ENCODE measurements around the gene GPATCH1. TPM values are rescaled to one million over a fixed set of nuclear protein-coding genes. Genes with fewer than 3 reads are reported as not detected.
"Not testable (repeated sequence)": the region's sequence is repeated elsewhere in the genome, so short reads cannot be mapped to it uniquely, and the experiment has no call there.

The GPATCH1 gene
- total RNA-seq, 1 donor from 2014 or later: 15.6 TPM

GRCh38 chr19:33039108-33039599 lies 41.8 kb upstream of the GPATCH1 start:
- H3K27ac Mint-ChIP-seq: peak overlapping the region; percentile 94
- DNase-seq (ENCODE audit: low spot score, unreplicated experiment): no peak
- no peak overlapping the region for H3K4me3 Mint-ChIP-seq (ENCODE audit: low read depth)
- peaks cover 27% of the 10 kb centered on the region for H3K4me1 Mint-ChIP-seq (ENCODE audit: low read depth)
- TF ChIP-seq CTCF (IDR thresholded peaks at IDR 0.05; ENCODE audit: unreplicated experiment): no peak
- peaks cover 28% of the 10 kb centered on the region for H3K36me3 Mint-ChIP-seq (ENCODE audit: insufficient read depth)
- no peaks in the 10 kb centered on the region for H3K9me3 Mint-ChIP-seq (ENCODE audit: low read depth)
- H3K27me3 Mint-ChIP-seq: no peaks in the 10 kb centered on the region

GRCh38 chr19:33039815-33040214 lies 41.2 kb upstream of the GPATCH1 start:
- Mint-ChIP-seq H3K27me3 (no peaks in the 10 kb centered on the region), H3K4me1 (ENCODE audit: low read depth) (peaks cover 27% of the 10 kb centered on the region), H3K9me3 (ENCODE audit: low read depth) (no peaks in the 10 kb centered on the region), H3K27ac (peak overlapping the region; percentile 94), H3K36me3 (ENCODE audit: insufficient read depth) (peaks cover 28% of the 10 kb centered on the region), H3K4me3 (ENCODE audit: low read depth) (no peak overlapping the region)
- TF ChIP-seq CTCF (IDR thresholded peaks at IDR 0.05; ENCODE audit: unreplicated experiment): no peak
- no peak for DNase-seq (ENCODE audit: low spot score, unreplicated experiment)

GRCh38 chr19:33040994-33041827 lies 39.8 kb upstream of the GPATCH1 start:
- no peak for TF ChIP-seq CTCF (IDR thresholded peaks at IDR 0.05; ENCODE audit: unreplicated experiment)
- DNase-seq (ENCODE audit: low spot score, unreplicated experiment): peak; percentile 25
- H3K4me3 Mint-ChIP-seq (ENCODE audit: low read depth): peak overlapping the region; percentile 63
- H3K27ac Mint-ChIP-seq: peak overlapping the region; percentile 97
- peaks cover 32% of the 10 kb centered on the region for H3K4me1 Mint-ChIP-seq (ENCODE audit: low read depth)
- no peaks in the 10 kb centered on the region for H3K27me3 Mint-ChIP-seq
- H3K9me3 Mint-ChIP-seq (ENCODE audit: low read depth): no peaks in the 10 kb centered on the region
- H3K36me3 Mint-ChIP-seq (ENCODE audit: insufficient read depth): peaks cover 30% of the 10 kb centered on the region

- not testable (repeated sequence) for H3K27me3 Mint-ChIP-seq; H3K9me3 Mint-ChIP-seq (ENCODE audit: low read depth); DNase-seq (ENCODE audit: low spot score, unreplicated experiment)
- Mint-ChIP-seq H3K4me3 (ENCODE audit: low read depth) (peak overlapping the region; percentile 63), H3K36me3 (ENCODE audit: insufficient read depth) (peaks cover 33% of the 10 kb centered on the region), H3K4me1 (ENCODE audit: low read depth) (peaks cover 32% of the 10 kb centered on the region), H3K27ac (peak overlapping the region; percentile 97)
Observed at GRCh38 chr19:33041828-33042160, 39.2 kb upstream of the GPATCH1 start.

GRCh38 chr19:33047422-33047821 lies 33.6 kb upstream of the GPATCH1 start:
- DNase-seq (ENCODE audit: low spot score, unreplicated experiment): peak; percentile 34
- peaks cover 17% of the 10 kb centered on the region for H3K36me3 Mint-ChIP-seq (ENCODE audit: insufficient read depth)
- no peaks in the 10 kb centered on the region for H3K9me3 Mint-ChIP-seq (ENCODE audit: low read depth)
- no peaks in the 10 kb centered on the region for H3K27me3 Mint-ChIP-seq
- TF ChIP-seq CTCF (IDR thresholded peaks at IDR 0.05; ENCODE audit: unreplicated experiment): no peak
- H3K4me1 Mint-ChIP-seq (ENCODE audit: low read depth): peaks cover 44% of the 10 kb centered on the region
- peak overlapping the region; percentile 96 for H3K27ac Mint-ChIP-seq
- peak overlapping the region; percentile 20 for H3K4me3 Mint-ChIP-seq (ENCODE audit: low read depth)

All from progenitor cell of endocrine pancreas (in vitro differentiated cells).